ENCODE measurements around the gene MCF2L.
"Not testable (repeated sequence)": the region's sequence is repeated elsewhere in the genome, so short reads cannot be mapped to it uniquely, and the experiment has no call there.

MCF2L gene

DNA sequence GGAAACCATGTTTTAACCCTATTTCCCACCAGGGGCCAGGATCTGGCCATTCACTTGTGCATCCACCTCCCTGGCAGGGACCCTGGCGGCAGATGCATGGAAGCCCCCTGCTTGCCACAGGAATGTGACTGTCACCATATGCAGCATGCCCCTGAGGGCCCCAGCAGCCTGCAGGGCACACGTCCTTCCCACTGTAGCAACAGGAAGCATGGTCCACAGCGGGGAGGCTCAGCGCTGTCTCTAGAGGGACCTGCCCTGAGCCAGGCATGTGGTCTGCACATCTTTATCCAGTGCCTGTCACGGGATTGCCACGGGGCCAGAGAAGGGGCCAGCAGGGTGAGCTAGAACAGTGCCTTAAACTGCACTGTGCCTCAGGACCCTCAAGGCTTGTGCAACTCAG is 34.9 kb upstream of the MCF2L start:
- no peaks in the 10 kb centered on the region for H3K9me3 Mint-ChIP-seq
- peaks cover 44% of the 10 kb centered on the region for H3K27me3 Mint-ChIP-seq
- H3K4me3 Mint-ChIP-seq, result no peak overlapping the region
- no peaks in the 10 kb centered on the region for H3K36me3 Mint-ChIP-seq (ENCODE audit: low read depth)
- no peak for DNase-seq
- peaks cover 7% of the 10 kb centered on the region for H3K4me1 Mint-ChIP-seq (ENCODE audit: low read depth)
- no peak overlapping the region for H3K27ac Mint-ChIP-seq

DNA sequence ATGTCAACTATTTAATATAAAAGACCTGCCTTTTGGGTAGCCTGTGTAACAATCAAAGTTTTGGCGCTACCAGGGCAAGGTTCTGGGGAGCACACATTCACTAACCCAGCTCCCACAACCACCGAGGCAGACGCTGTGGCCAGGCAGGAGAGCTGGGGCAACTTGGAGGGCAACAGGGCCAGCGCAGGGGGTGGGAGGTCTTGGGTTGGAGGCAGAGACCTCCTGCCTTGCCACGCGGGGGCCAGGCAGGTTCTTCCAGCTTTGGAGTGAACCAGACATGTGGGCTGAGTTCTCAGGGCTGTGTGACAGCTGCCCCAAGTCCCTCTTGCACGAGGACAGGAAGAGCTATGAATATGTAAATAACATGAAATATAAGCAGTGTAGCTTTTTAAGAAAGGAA is 30.3 kb upstream of the MCF2L start:
- Mint-ChIP-seq H3K4me3 (no peak overlapping the region), H3K9me3 (no peaks in the 10 kb centered on the region), H3K36me3 (ENCODE audit: low read depth) (no peaks in the 10 kb centered on the region), H3K27me3 (peaks cover 41% of the 10 kb centered on the region), H3K27ac (no peak overlapping the region), H3K4me1 (ENCODE audit: low read depth) (peaks cover 9% of the 10 kb centered on the region)
- no peak for DNase-seq

DNA sequence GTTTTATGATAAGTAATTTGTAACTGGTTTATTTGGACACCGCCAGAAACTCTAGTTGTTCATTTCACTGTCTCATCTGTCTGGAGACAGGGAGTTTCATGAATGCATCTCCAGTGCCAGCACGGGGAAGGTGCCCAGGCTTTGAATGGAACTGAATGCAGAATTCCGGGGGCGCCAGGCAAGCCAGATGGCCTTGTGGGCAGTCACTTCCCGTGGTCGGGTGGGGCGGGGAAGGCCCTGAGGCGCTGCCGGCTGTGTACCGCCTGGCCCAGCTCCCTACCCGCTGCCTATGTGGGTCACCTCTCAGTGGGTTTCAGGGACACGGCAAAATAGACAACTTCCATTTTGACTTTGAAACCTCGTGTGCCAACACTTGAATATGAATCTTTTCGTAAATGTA is 28.8 kb upstream of the MCF2L start:
- Mint-ChIP-seq H3K27ac (no peak overlapping the region), H3K4me1 (ENCODE audit: low read depth) (peaks cover 9% of the 10 kb centered on the region), H3K4me3 (no peak overlapping the region), H3K36me3 (ENCODE audit: low read depth) (no peaks in the 10 kb centered on the region), H3K27me3 (peaks cover 41% of the 10 kb centered on the region), H3K9me3 (no peaks in the 10 kb centered on the region)
- DNase-seq, result no peak

DNA sequence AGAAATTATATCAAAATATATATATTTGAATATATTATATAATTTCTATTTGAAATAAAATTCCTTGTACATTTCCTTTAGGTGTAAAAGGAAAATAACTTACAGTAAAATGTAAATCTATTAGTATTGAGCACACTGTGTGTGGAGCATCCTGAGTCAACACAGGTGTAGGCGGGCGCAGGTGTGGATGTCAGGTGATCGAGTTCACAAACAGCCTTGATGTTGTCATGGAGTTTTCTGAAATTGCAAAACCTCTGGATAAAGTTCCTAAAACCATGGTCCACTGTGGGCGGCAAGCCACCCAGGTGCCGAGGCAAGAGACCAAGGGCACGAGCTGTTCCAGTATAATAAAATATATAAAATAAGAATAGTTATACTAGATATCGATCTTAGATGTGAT is 27.7 kb upstream of the MCF2L start:
- no peak for DNase-seq
- Mint-ChIP-seq H3K9me3 (no peaks in the 10 kb centered on the region), H3K4me1 (ENCODE audit: low read depth) (peaks cover 9% of the 10 kb centered on the region), H3K36me3 (ENCODE audit: low read depth) (no peaks in the 10 kb centered on the region), H3K27me3 (peaks cover 47% of the 10 kb centered on the region), H3K27ac (no peak overlapping the region), H3K4me3 (no peak overlapping the region)

DNA sequence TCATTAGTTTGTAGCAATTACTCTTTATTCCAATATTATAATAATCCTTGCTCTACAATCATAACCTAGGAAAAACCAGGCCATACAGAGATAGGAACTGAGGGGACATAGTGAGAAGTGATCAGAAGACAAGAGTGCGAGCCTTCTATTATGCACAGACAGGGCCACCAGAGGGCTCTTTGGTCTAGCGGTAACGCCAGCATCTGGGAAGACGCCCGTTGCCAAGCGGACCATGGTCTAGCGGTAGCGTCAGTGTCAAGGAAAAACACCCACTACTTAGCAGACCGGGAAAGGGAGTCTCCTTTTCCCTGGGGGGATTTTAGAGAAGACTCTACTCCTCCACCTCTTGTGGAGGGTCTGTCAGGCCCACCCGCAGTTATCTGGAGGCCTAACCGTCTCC is 27.2 kb upstream of the MCF2L start:
- H3K4me3 Mint-ChIP-seq; H3K9me3 Mint-ChIP-seq; H3K36me3 Mint-ChIP-seq (ENCODE audit: low read depth); H3K27ac Mint-ChIP-seq; H3K4me1 Mint-ChIP-seq (ENCODE audit: low read depth); DNase-seq: not testable (repeated sequence)
- H3K27me3 Mint-ChIP-seq, result peaks cover 51% of the 10 kb centered on the region

DNA sequence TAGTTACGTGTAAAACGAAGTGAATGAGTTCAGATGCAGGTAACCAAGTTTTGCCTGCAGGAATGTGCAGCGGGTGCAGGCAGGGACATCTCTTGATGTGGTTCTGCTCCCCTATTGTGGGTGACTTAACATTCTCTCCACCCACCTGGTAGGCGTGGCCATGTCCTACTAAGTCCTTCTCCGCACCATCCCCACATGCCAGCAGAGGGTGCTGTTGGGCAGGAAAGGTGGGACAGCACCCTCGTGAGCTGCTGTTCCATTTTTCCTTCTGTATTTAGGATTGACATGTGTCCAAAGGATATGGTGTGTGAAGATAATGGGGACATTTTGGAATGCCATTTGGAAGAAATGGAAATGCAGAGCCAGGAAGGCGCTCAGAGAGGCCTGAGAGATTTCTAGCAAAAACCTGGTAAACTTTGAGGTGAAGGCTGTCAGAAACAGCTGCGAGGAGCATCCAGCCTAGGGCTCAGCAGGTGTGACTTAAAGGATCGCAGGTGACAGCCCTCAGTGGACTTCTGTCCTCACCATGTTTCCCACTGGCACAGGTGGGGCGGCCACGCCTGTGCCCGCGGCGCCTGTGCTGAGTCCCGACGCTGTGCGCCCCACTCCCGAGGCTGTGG is 26.2 kb upstream of the MCF2L start:
- Mint-ChIP-seq H3K27me3 (peaks cover 47% of the 10 kb centered on the region), H3K36me3 (ENCODE audit: low read depth) (no peaks in the 10 kb centered on the region), H3K4me3 (peak overlapping the region; percentile 78), H3K9me3 (no peaks in the 10 kb centered on the region), H3K27ac (peak overlapping the region; percentile 71), H3K4me1 (ENCODE audit: low read depth) (peaks cover 9% of the 10 kb centered on the region)
- DNase-seq, result peak; percentile 96

DNA sequence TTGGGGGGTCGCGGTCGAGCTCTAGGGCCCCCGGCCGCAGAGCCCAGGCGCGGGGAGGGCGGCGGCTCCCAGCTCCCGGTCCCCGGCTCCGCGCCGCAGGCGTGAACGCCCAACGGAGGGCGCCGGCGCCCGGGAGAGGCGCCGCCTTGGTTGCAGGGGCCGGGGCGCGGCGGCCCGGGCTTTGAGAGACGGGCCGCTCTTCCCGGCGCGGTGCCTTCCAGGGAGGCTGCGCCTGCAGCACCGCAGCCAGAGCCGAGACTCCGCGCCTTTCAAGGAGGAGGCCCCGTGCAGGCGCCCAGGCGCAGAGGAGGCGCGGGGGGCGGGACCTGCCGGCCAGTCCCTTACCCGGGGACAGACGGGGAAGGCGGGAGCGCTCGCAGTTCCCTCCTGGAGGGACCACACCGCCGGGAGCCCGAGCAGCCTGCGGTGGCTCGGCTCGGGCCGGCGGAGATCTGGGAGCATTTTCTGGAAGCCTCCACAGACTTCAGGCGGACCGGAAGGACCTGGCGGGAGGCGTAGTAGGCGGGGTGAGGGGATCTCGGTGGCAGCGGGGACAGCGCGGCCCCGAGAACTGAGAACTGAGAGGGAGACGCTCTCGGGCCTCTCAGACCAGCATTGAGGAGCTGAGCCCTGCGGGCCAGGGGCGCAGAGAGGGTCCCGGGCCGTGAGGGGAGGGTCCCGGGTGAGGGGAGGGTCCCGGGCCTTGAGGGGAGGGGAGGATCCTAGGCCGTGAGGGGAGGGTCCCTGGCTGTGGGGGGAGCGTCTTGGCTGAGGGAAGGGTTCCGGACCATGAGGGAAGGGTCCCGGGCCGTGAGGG is 25.5 kb upstream of the MCF2L start:
- H3K9me3 Mint-ChIP-seq, result no peaks in the 10 kb centered on the region
- peaks cover 46% of the 10 kb centered on the region for H3K27me3 Mint-ChIP-seq
- peak; percentile 62 for DNase-seq
- H3K4me3 Mint-ChIP-seq, result peak overlapping the region; percentile 69
- no peaks in the 10 kb centered on the region for H3K36me3 Mint-ChIP-seq (ENCODE audit: low read depth)
- peaks cover 9% of the 10 kb centered on the region for H3K4me1 Mint-ChIP-seq (ENCODE audit: low read depth)
- H3K27ac Mint-ChIP-seq, result no peak overlapping the region

DNA sequence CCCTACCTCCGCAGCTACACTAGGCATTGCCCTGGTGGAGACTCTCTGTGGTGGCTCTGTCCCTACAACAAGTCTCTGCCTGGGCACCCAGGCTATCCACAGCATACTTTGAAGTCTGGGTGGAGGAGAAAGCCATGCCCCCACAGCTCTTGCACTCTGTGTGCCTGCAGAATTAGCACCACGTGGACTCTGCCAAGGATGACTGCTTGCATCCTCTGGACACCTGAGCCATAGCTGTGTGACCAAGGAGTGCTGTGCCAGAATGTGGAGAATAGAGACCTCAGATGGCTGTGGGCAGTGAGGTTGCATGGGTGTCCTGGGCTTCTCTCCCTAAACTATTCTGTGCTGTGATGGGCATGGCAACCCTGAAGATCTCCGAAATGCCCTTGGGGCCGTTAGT is 21.2 kb upstream of the MCF2L start:
- H3K9me3 Mint-ChIP-seq, result no peaks in the 10 kb centered on the region
- H3K4me3 Mint-ChIP-seq, result no peak overlapping the region
- DNase-seq, result no peak
- H3K27me3 Mint-ChIP-seq, result peaks cover 23% of the 10 kb centered on the region
- H3K36me3 Mint-ChIP-seq (ENCODE audit: low read depth), result no peaks in the 10 kb centered on the region
- no peak overlapping the region for H3K27ac Mint-ChIP-seq
- H3K4me1 Mint-ChIP-seq (ENCODE audit: low read depth), result peaks cover 3% of the 10 kb centered on the region

DNA sequence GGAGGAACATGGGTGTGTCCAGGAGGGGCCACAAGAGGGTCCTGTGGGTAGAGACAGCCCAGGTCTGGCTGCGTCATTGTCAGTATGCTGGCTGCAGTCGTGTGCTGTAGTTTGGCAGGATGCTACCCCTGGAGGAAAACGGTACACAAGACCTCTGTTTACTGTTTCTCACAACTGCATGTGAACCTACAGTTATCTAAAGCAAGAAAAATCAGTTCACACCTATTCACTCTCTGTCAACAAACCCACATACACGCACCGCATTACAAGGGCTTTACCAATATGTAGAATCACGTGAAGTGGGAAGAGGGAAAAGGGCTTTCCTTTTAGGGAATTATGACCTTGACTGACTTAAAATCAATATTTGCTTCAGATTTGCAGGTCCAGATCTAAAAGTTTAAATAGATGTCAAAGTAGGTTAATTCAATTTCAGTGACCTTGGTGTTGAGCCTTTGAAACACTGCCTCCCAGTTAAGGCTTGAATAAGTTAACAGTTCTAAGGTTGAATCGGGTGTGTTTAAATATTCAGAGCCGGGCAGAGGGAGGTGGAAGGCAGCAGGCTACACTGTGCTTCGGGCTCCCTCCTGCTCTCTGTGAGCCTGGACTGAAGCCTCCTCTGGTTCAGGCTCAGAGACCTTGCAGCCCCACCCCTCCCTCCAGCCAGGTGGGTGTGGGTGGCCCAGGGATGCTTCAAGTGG is 17.2 kb upstream of the MCF2L start:
- no peak for DNase-seq
- H3K4me1 Mint-ChIP-seq (ENCODE audit: low read depth), result no peaks in the 10 kb centered on the region
- H3K4me3 Mint-ChIP-seq, result no peak overlapping the region
- no peaks in the 10 kb centered on the region for H3K9me3 Mint-ChIP-seq
- peaks cover 4% of the 10 kb centered on the region for H3K27me3 Mint-ChIP-seq
- no peaks in the 10 kb centered on the region for H3K36me3 Mint-ChIP-seq (ENCODE audit: low read depth)
- H3K27ac Mint-ChIP-seq, result no peak overlapping the region

DNA sequence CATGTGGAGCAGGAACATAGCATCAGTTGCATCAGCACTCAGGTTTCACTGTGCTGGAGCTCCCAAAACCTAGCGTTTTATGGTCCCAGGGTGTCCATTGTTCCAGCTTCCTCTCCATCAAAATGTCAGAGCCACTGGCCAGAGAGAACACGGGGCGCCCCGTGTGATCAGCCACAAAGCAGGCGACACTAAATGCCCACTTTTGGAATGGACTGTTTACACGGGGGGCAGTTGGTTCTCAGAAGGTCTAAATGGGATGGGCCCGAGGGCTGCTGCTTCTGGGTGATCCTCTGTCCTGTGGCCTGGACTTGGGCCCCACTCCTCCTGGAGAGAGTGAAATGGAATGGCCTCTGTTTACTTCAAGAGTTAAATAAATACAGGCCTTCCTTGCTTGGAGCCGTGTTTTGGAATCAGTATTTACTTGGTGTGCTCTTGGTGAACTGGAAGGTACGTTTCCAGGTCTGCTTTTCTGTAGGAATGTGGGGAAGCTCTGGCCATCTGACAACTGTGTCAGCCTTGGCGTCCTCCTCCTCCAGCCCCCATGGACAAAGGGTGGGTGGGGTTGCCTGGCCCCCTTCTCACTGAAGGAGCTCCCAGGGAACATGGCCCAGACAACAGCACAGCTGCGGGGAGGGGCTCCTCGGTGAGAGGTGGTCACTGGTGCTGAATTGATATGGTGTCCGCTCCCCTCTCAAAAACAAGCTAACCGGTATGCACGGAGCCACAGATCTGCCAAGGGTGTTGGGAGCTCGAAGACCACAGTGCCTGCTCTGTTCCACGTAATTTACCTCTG is 16.1 kb upstream of the MCF2L start:
- Mint-ChIP-seq H3K36me3 (ENCODE audit: low read depth) (no peaks in the 10 kb centered on the region), H3K27me3 (peaks cover 4% of the 10 kb centered on the region), H3K4me1 (ENCODE audit: low read depth) (no peaks in the 10 kb centered on the region), H3K9me3 (no peaks in the 10 kb centered on the region), H3K27ac (no peak overlapping the region), H3K4me3 (no peak overlapping the region)
- DNase-seq, result no peak

DNA sequence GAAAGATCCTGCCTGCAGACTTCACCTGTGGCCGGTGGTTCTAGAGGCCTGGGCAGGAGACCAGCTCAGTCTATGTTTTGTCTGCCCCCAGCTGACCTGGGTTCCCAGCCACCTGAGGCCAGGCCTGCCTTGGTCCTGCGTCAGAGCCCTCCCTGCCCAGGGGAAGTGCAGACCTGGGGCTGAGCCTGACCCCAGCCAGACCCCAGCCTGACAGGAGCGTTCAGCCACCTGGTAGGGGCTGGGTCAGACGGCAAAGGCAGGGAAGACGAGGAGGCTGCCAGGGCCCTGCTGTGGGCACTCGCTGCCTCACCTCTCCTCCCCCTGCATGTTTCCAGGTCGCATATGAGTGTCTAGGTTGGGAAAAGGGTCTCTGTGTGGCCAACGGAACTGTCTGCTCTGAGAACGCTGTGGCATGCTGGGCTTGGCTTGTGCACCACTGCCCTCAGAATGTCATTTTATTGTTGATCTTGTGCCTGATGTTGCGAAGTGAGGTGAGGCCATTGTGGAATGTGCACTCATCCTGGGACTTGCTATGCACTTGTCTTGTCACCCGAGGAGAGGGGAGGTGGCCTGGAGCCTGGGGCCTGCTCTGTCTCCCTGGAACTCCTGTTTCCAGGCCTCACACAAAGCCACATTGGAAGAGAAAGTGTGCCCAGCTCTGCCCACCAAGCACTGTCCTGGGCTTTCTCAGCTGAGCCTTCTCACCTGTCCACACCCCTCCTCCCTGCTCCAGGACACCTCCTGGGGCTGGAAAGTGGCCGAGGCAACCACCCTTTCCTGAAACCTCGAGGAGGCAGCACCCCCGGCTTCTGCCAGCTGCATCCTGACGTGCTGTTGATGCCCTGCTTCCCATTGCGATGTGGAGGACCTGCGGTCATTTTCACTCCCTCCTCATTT is 15.2 kb upstream of the MCF2L start:
- H3K27me3 Mint-ChIP-seq, result peaks cover 4% of the 10 kb centered on the region
- H3K9me3 Mint-ChIP-seq, result no peaks in the 10 kb centered on the region
- no peaks in the 10 kb centered on the region for H3K4me1 Mint-ChIP-seq (ENCODE audit: low read depth)
- no peak for DNase-seq
- no peak overlapping the region for H3K27ac Mint-ChIP-seq
- H3K4me3 Mint-ChIP-seq, result no peak overlapping the region
- H3K36me3 Mint-ChIP-seq (ENCODE audit: low read depth), result no peaks in the 10 kb centered on the region

DNA sequence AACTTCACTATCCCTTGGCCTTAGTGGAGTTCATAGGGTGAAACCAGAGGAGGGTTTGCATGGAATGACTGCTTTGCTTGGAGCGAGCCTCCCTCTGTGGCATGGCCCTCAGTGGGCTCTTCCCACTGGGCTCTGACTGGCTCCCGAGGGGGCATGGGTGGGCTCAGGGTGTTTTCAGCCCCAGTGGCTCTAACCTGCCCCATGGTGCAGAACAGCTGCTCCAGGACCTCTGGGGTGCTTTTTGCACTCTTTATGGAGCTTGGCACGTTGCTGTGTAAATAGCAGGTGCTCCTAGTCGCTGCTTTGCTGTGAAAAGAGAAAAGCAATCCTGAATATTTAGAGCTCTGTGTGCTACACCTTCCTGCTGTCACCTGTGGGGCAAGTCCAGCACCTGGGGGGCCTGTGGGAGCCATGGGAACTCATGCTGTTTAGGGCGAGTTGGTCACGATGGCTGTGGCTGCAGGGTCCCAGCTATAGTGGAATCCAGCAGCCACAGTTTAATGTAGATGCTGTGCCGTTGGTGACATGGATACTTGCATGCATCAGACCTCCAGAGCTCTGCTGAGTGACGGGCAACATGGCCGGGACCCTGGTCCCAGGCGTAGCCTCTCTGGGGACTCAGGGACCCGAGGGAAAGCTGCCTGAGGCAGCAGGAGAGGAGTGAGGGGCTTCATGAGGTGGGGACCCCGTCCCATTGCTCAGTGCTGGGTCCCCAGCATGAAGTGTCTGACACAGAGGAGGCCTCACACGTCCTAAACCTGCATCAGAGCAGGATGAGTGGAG is 14.3 kb upstream of the MCF2L start:
- Mint-ChIP-seq H3K36me3 (ENCODE audit: low read depth) (no peaks in the 10 kb centered on the region), H3K9me3 (no peaks in the 10 kb centered on the region), H3K4me3 (no peak overlapping the region), H3K27ac (no peak overlapping the region), H3K27me3 (peaks cover 4% of the 10 kb centered on the region), H3K4me1 (ENCODE audit: low read depth) (no peaks in the 10 kb centered on the region)
- DNase-seq, result no peak

DNA sequence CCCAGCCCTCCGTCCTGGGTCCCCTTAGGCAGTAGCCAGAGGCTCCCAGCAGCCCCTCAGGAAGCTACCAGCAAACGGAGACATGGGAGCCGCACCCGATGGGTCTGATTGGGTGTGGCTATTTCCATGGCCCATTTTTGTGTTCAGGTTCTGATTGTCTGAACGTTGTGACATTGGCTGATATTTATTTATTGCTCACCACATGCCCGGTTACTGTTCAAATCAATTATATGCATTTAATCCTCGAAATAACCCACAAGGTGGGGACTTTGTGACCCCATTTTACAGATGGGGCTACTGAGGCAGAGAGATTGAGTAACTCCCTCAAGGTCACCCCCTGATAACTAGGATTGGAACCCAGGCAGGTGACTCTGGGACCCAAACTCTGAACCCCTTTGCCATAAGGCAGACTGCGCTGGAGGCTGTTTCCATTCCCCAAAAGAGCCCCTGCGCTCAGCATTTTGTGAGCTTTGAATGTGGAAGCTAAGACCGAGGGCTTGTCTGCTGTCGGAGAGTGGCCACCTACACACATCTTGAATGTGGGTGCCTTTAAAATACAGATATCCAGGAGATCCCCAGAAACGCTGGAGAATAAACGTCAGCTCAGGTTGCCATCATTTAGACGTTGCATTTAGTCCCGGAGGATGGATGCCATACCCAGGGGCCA is 13.6 kb upstream of the MCF2L start:
- Mint-ChIP-seq H3K4me3 (no peak overlapping the region), H3K36me3 (ENCODE audit: low read depth) (no peaks in the 10 kb centered on the region), H3K27ac (no peak overlapping the region), H3K27me3 (peaks cover 4% of the 10 kb centered on the region), H3K4me1 (ENCODE audit: low read depth) (no peaks in the 10 kb centered on the region), H3K9me3 (no peaks in the 10 kb centered on the region)
- DNase-seq, result no peak

Data from activated T-cell treated with anti-CD3 and anti-CD28 coated beads, Interleukin-2, amount 50 U/mL, for 24 hours (primary cell).